Measurements from ENCODE around the gene CALHM1.
"Not testable (repeated sequence)": the region's sequence is repeated elsewhere in the genome, so short reads cannot be mapped to it uniquely, and the experiment has no call there.

CALHM1 gene

GRCh38 chr10:103458720-103459119 is at the start of gene CALHM1:
Gene CALHM1 (minus strand): TSS chr10:103458900. CDS start chr10:103458751, 149 bp downstream.
- DNase-seq: no peak

DNA sequence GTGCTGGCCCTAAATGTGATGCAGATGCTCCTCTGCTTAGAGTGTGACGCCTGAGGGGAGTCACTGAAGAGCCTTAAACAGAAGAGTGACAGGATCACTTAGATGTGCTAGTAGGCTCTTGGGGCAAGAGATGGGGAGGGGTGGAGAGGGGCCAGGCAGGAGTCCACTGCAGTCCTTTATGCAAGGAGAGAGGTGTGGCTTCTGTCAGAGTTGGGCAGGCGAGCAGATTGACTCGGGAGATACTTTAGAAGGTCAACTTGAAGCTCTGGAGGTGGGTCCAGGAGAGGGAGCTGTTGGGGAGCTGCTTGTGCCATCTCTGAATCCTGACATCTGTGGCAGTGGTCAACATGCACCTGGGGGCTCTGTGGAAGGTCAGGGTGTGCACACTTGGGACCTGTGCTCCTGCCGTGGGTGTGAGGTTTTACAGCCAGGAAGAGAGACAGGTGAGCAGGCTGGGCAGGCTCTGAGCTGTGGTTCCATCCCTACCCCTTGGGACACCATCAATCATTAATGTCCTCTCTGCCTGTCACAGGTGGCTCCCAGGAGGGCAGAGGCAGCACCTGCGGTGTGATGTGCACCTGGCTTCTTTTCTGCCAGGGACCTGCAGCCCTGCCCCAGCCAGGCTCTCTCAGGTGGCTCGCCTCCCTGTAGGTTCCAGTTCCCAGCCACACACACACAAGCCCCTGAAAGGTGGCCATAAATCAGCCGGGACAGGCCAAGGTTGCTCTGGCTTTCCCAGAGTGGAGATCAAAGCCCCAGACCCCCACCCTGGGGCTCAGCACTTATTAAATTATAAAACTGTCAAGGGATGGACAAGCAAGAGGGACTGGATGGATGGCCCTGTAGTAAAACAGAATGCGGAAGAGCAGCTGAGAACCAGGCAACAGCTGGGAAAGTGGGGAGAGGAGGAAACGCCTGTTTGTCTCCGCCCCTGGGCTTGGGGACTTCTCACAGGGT is 48.8 kb upstream of the CALHM1 start:
- no peak for DNase-seq

- no peak for DNase-seq
These were observed 47.4 kb upstream of the CALHM1 start for GRCh38 chr10:103506061-103506460.

DNA sequence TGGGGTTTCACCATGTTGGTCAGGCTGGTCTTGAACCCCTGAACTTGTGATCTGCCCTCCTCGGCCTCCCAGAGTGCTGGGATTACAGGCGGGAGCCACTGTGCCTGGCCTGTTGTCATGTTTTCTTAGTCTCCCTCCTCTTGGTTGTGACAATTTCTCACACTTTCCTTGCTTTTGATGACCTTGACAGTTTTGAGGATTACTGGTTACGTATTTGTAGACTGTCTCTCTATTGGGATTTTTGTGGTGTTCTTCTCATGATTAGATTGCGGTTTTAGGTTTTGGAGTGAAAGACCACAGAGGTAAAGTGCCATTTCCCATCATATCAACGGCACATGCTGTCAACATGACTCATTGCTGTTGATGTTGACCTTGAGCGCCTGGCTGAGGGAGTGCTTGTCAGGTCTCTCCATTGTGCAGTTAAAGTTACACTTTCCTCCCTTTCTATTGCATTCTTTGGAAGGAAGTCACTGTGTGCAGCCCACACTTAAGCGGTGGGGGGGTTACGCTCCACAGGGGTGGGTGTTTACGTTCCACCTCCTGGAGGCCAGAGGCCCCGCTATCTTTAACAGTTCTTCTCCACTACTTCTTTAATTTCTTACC is 45.6 kb upstream of the CALHM1 start:
- no peak for DNase-seq

- not testable (repeated sequence) for DNase-seq
These were observed 45.1 kb upstream of the CALHM1 start for GRCh38 chr10:103503777-103504176.

GRCh38 chr10:103502849-103503660 is 44.4 kb upstream of the CALHM1 start:
- DNase-seq: no peak

GRCh38 chr10:103501186-103501585 is 42.5 kb upstream of the CALHM1 start:
- no peak for DNase-seq

DNA sequence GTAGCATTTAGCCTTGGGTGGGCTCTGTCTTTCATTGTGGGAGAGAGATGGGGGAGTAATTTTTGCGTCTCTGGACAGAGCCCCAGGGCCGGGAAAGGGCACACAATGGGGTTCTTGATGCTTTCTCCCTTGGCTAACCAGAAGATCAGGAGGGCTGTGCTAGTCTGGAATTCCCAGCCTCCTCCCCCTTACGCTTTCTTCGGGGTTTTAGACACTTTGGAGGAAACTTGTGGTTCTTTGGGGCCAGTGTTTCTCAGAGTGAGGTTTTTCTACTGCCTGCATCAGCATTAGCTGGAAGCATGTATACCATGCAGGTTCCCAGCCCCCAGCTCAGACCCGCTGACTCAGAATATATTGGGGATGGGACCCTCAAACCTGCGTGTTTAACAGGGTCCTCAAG is 41.8 kb upstream of the CALHM1 start:
- no peak for DNase-seq

DNA sequence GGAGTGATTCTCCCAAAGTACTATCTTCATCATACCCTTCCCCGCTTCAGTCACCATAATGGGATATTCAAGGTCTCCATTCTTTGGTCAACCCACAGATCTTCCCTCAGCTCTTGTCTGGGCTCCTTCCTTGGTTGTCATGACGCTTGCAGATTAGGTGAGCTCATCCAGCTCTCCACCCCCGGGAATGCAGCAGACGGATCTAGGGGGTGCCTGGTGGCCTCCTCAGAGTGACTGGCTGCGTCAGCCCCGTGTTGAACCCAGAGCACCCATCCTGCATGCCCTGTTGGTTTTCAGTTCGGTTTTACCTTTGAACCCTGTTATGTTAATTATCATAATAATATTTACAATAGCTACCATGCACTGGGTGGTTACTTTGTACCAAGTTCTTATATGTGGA is 41.2 kb upstream of the CALHM1 start:
- DNase-seq: no peak

DNA sequence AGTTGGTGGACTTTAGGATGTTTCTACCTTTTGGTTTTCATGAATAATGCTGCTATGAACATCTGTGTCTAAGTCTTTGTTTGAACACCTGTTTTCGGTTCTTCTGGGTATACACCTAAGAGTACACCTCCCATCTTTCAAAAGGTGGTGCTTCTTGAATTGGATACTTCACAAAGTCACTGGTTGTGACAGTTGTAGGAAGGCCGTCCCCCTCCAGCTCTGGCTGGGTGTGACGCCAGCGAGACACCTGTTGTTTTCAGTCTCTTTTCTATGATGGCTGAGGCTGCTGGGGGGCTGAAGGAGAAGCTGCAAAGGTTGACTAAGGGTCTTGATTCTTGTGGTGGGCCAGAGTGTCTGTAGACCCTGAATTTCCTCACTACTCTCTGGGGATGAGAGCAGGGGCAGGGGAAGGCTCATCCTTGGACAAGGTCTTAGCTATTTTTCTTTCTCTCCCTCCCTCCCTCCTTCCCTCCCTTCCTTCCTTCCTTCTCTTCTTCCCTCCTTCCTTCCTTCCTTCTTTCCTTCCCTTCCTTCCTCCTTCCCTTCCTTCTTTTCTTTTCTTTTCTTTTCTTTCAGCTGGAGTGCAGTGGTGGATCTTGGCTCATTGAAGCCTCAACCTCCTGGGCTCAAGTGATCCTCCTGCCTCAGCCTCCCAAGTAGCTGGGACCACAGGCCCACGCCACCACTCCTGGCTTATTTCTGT is 40.4 kb upstream of the CALHM1 start:
- DNase-seq: no peak

DNA sequence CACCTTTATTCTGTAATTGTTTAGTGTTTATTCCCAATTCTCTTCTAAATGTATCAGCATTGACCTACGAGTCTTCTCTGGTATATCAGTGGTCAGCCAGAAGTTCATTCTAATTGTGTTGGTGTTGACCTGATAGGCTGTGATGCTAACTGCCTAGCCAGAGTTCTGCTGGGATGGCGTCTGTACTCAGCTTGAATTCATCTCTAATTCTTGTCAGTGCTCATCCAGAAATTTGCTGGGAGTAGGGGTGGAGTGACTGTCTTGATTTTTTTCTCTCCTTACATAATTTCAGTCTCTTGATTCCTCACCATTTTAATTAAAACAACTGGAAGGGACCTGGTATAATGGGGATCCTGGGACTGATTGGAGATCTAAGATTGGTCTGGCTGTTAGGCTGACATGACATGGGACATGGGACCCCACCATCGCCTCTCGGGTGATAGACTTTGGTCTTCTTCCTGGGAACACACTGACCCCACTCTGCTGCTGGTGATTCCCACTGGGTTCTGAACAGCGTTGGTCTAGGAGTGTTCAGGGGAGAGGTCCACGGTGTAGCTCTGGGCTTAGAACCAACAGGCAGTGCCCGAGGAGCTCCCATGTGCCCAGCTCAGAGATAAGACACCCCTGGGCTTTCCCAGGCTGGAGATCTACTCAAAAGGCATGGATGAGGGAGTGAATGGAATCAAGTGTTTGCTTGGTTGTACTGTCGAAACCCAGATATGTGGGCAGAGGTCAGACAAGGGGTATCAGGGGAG is 38.6 kb upstream of the CALHM1 start:
- DNase-seq: no peak

DNA sequence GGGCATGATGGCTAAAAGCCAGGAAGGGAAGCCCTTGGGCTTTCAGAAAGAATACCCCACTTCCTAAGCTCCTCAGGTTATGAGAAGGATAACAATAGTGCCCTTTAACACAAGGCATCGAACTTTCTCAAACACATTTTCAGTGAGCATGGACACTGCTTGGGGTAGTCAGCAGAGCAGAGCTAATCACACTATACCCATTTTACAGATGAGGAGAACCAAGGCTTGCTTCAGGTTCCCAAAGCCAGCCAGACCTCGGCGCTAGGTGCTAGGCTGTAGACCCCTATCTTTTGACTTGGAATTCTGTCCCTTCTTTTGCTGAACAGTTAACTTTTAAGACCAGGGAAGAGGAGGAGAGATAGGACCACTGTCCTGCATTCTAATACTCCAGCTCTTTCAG is 36.6 kb upstream of the CALHM1 start:
- no peak for DNase-seq

DNA sequence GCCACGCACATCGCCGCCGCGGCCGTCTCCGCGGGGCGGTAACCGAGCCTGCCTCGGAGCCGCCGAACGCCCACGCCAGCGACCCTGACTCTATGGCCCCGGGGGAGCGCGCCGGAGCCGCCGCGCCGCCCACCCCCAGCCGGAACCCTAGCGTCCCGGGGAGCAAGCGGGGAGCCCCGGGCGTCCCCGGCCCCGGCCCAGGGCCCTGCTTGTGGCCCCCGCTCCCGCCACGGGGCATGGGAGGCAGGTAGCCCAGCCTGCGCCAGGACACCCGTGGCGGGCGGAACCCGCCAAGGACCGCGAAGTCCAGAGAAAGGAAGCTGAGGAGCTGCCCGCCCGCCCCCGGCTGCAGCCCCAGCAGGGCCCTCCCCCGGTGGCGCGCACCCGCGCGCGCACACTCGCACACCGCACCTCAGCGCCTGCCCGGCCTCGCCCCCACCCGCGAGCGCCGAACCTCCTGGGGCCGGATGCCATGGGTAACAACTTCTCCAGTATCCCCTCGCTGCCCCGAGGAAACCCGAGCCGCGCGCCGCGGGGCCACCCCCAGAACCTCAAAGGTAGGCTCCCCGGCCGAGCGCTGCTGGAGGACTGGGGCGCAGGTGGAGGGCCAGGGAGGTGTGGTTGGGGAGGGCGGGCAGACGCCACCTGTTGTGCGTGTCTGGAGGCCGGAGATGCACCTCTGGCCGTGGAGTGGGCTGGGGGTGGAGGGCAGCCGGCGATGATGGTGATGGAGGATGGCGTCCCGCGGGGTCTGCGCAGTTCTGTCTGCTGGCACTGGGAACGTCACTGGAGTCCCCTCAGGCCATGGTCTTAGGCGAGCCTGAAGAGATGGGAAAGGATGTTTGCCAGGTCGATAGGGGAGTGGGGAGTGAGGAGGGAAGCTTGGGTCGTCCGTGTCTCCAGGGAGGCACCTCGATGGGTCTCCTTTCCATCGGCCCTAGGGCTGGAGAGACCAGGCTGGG is 35.5 kb upstream of the CALHM1 start:
- DNase-seq: no peak

- peak; percentile 67 for DNase-seq
These were observed 34.7 kb upstream of the CALHM1 start, which contains the start of gene NEURL1 for GRCh38 chr10:103493362-103493915. Gene NEURL1 (plus strand): TSS chr10:103493705. CDS start chr10:103494388, 683 bp downstream.

DNA sequence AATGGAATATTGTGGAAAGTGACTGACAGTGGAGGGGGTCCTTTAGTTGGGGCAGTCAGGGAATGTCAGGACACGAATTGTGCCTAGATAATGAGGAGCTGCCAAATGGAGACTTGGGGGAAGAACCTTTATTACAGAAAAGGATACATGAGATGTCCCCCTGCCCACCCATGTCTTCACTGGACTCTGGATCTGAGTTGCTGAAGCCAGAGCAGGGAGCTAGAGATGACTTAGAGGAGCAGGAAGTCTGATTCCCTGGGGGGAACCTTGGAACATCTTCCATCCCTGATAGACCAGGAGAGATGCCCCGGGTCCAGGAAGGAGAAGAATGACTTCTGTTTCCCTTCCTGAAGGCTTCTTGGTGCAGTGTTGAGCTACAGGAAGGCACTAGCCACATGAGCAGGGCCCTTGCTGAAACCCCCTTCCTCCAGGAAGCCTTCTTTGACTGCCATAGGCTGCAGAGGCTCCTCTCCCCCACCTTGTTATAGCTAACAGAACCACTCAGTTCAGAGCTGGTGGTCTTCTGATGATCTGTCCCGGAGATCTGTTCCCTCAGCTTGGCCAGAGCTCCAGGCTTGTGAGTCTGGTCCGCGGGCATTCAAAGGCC is 34.1 kb upstream of the CALHM1 start:
- DNase-seq: no peak

DNA sequence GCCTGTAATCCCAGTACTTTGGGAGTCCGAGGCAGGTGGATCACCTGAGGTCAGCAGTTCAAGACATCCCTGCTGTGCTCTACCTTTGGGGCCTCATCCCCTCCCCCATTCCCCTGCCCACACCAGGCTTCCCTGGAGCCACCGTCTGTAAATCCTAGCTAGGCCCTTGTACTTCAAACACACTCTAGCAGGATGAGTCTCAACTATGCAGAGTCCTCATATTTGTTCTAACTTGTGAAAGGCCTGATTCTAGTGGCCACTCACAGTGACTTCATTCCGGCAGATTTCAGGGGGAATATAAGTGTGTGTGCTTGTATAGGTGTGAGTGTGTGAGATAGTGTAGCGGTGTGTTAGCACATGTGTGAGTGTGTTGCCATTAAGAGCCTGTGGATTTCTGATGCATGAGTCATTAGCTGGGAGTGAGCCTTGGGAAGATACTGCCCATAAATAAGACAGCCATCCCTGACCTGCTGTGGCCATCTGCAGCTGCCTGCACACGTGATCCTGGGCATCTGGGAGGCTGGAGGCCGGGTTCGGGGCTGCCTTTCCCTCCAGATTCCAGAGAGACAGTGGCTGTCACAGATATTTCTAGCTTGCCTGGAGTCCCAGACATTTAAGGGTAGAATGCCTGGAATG is 33.1 kb upstream of the CALHM1 start:
- peak; percentile 59 for DNase-seq

DNA sequence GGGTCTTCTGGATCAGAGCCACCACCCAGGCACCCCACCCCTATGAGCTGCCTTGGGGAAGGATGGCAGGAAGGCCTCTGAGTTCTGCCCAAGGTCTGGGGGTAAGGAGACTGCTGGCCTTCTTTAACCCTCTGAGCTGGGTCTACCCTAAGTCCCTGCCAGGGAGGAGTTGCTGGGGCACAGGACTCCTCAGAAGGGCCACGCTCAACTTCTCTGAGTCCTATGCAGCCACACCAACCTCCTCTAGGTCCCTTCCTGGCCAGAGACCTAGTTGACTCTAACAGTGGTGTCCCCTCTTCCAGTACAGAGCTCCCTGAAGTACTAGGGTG is 32.2 kb upstream of the CALHM1 start:
- DNase-seq: no peak

- DNase-seq: no peak
These were observed 28.7 kb upstream of the CALHM1 start for GRCh38 chr10:103487410-103487708.

GRCh38 chr10:103486635-103487409 is 28.1 kb upstream of the CALHM1 start:
- not testable (repeated sequence) for DNase-seq
